Astrocyte (in vitro differentiated cells and primary cell): Measurements from ENCODE around the gene LRP1B.

Experiments
- CTCF ChIP-seq: IDR thresholded peaks from 2 replicates; pipeline ENCODE4 v1.5.1; 2011; ENCODE audit warnings: low read depth, mild to moderate bottlenecking, inconsistent platforms, low read length, moderate library complexity; ENCODE audit not compliant: insufficient read depth
- EZH2 ChIP-seq: IDR thresholded peaks from 2 replicates; pipeline ENCODE4 v1.6.1; 2012; ENCODE audit warnings: mild to moderate bottlenecking, low read length, inconsistent platforms; ENCODE audit not compliant: insufficient read depth

GRCh38 chr2:141058556-141058955 lies 1072.3 kb downstream of the LRP1B start:
- TF ChIP-seq CTCF (no peak), EZH2 (no peak)
